Upper lobe of left lung (tissue), 4 donors: ENCODE measurements around the gene CFAP100.

Experiments used
- CTCF ChIP-seq, 6 experiments: fragments of 450-650 bp in 4 of 6; fragments of 200-600 bp in 2 of 6; sonication (generic) in 2 of 6; IDR thresholded peaks; one replicate each; pipeline ENCODE4 v1.5.1; 2016 to 2019; ENCODE audit warnings: antibody characterized with exemption in 6 of 6
- POLR2AphosphoS5 ChIP-seq, 2 donors: sonication (generic); formaldehyde crosslinking; IDR thresholded peaks; one replicate each; pipeline ENCODE4 v1.5.1; 2017; ENCODE audit warnings: antibody characterized with exemption in 2 of 2

- TF ChIP-seq CTCF (IDR thresholded peaks at IDR 0.05) (no peak), POLR2AphosphoS5 (IDR thresholded peaks at IDR 0.05) (no peak)
These were observed 25.4 kb downstream of the CFAP100 start for GRCh38 chr3:126419886-126420786.
